Smooth muscle cell of the brain vasculature (primary cell): ENCODE results near the gene PLCD1.
"Not testable (repeated sequence)": the region's sequence is repeated elsewhere in the genome, so short reads cannot be mapped to it uniquely, and the experiment has no call there.

ENCODE experiments used
- DNase-seq: peaks from one replicate; pipeline ENCODE4 v3.0.0-alpha.2; 2012; ENCODE audit warnings: low read depth, low spot score

The PLCD1 gene

DNA sequence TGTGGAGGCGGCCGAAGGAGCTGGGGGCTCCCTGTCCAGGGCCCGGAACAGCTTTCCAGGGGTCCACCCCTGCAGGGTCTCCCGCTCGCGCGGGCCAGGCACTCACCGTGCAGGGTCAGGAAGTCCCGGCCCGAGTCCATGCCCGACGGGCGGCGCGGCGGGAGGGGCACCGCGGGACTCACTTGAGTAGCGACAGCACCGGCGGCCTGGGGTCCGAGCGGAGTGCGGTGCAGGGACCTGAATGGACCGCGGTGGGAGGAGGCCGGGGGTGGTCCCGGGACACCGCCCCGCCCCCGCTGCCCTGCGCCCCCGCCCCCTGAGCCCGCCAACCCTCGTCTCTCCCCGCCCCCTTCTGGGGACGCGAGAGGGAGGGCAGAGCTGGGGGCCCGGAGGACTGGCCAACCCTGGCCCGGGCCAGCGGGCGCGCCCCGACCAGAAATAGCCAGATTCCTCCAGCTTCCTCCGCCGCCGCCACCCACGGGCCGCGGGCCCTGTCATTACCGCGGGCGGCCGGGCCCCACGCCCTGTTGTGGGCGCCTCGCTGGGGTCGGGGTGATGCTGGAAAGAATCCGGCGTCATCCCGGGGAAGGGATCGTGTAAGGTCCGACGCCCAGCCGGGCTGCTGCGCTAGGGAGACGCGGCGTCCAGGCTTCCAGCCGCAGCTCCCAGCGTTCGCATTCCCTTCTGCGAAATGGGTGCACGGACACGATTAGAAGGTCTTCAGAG, at the start of gene PLCD1:
Gene PLCD1 (minus strand): TSS at position 243 of the 726 bp plus-strand sequence. CDS start 103 bp downstream, at position 140.
- DNase-seq: no peak

DNA sequence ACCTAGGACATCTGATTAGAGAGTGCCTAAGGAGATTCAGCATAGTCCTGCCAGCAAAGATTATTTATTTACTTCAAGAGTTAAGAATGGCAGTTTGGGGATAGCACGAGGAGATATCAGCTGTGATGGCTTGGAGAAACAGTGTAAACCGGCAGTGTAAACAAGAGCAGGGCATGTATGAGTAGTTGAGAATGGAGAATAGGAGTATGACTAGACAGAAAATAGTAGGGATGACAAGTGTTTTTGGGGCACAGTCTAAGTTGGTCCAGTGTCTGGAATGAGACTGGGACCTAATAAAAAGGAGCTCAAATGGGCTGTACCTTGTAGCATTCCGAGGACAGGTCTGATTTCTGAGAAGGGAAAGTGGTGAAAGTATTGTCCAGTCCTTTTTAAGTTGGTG, 47.6 kb upstream of the PLCD1 start:
- DNase-seq: not testable (repeated sequence)

DNA sequence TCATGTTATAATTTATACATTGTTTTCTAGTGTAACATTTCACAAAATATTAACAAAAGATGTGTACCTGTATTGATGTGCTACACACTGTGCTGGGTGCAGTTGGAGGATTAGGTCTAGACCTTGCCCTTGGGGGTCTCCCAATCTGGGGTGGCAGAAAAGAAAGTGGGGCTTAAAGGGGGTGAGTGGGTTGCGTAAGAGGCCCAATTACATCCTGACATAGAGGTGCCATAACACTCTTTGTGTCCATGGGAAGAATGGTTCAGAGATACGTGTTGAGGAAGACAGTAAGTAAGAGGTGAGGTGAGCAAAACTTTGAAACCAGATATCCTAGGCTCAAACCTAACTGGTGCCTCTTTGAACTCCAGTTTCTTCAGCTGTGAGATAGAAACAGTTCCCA, 40.6 kb upstream of the PLCD1 start:
- DNase-seq: no peak

DNA sequence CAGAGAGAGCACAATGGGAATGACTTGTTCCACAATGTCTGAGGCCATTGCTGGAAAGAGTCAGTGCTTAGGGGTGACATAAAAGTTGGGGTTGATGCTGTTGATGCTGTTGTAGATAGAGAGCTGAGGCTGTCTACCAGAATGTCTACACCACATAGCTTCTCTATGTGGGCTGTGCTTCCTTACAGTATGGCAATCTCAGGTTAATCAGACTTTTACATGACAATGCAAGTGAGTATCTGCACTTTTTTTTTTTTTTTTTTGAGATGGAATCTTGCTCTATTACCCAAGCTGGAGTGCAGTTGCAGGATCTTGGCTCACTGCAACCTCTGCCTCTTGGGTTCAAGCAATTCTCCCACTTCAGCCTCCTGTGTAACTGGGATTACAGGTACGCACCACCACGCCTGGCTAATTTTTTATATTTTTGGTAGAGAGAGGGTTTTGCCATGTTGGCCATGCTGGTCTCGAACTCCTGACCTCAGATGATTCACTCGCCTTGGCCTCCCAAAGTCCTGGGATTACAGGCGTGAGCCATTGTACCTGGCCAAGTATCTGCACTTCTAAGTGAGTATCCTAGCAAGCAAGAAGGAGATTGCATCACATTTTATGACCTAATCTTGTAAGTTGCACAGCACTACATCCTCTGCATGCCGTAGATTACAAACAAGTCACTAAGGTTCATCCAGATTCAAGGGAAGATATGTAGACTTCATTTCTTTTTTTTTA, 38.2 kb upstream of the PLCD1 start:
- DNase-seq: no peak

DNA sequence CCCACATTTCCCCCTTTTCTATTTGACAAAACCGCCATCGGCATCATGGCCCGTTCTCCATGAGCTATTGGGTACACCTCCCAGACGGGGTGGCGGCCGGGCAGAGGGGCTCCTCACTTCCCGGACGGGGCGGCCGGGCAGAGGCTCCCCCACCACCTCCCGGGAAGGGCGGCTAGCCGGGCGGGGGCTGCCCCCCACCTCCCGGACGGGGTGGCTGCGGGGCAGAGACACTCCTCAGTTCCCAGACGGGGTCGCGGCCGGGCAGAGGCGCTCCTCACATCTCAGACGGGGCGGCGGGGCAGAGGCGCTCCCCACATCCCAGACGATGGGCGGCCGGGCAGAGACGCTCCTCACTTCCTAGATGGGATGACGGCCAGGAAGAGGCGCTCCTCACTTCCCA, 35.0 kb upstream of the PLCD1 start:
- not testable (repeated sequence) for DNase-seq

DNA sequence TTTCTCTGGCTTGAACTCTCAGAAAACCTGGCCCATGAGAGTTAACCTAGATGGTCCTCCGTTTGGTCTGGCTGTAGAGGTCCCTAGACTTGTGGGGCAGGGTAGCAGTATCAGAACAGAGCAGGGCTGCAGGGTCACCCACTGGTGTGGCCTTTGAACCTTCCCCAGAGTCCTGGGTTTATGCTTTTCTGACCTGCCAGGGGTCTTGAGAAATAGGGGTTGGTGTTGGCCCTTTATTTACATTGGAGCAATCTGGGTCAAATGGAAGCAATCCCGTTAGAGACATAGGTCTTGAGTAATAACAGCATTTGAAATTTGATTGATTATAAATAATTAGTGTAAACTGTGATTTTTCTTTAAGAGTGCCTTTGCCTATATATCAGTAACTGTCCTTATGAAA, 33.4 kb upstream of the PLCD1 start:
- DNase-seq: no peak

DNA sequence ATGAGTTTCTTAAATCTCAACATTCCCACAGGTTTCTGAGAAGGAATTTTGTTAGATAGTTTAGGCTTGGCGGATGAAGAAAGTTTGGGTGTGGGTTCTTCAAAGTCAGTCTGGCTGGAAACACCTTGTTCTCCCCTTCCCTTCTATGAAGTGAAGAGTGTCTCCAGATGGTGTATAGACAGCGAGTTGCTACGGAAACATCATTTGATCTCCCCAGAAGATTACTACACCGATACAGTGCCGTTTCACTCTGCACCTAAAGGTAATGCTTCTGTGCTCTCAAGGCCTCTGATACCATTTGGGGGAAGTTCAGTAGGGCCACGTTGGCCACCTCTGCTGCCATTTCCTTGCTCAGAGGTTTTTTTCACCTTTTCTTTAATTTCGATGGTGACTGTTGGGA, 30.1 kb upstream of the PLCD1 start:
- DNase-seq: no peak

DNA sequence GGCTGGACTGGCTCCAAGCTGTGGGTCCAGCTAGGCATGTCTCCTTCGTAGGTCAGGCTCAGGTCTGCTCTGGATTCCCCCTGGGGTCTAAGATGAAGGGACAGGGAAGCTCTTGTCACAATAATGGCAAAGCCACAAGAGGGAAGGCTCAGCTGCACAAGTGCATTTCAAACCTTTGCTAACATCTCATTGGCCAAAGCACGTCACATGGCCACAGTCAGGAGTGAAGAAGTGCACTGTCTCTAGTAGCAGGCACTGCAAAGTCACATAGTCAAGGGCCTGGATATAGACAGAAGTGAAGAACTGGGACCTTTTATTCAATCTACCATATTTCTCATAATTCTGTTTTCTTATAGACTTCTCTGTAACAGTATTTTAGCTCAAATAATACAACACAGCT, 29.7 kb upstream of the PLCD1 start:
- no peak for DNase-seq

DNA sequence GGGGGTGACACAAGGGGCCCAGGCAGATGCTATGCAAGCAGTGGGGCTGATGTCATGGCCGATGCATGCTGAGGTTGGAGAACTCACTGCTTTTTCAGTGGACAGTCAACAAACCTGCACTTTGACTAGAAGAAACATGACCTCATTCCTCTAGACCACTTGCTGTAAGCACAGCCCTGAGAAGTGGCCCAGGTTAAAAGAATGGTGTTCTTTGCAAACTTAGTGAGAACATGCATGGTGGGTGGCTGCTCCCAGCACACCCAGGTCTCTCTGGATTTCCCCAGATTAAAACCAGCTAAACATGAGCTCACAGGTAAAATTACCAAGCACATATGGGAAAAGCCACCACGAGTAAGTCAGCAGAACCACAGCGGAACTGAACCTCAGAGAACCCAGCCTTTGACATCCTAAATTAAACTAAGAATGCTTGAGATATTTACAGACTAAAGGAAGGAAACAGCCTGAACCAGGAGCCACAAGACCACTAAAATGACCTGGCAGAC, 25.1 kb upstream of the PLCD1 start:
- DNase-seq: no peak

DNA sequence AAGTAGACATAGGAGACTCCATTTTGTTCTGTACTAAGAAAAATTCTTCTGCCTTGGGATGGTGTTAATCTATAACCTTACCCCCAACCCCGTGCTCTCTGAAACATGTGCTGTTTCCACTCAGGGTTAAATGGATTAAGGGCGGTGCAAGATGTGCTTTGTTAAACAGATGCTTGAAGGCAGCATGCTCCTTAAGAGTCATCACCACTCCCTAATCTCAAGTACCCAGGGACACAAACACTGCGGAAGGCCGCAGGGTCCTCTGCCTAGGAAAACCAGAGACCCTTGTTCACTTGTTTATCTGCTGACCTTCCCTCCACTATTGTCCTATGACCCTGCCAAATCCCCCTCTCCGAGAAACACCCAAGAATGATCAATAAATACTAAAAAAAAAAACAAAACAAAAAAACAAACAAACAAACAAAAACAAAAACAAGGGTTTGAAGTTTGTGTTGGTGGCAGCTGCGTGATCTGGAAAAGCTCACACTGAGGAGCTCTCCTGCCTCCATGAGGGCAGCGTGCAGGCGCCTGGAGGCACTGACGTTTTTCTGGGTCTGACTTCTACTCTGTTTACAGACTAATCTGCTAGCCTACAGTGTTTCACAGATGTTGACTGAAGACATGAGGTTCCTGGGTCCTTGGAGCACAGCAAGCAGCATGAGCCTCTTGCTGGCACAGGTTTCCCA, 24.5 kb upstream of the PLCD1 start:
- not testable (repeated sequence) for DNase-seq

DNA sequence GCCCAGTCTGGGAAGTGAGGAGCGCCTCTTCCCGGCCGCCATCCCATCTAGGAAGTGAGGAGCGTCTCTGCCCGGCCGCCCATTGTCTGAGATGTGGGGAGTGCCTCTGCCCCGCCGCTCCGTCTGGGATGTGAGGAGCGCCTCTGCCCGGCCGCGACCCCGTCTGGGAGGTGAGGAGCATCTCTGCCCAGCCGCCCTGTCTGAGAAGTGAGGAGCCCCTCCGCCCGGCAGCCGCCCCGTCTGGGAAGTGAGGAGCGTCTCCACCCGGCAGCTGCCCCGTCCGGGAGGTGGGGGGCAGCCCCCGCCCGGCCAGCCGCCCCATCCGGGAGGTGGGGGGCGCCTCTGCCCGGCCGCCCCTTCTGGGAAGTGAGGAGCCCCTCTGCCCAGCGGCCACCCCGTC, 23.8 kb upstream of the PLCD1 start:
- DNase-seq: not testable (repeated sequence)

DNA sequence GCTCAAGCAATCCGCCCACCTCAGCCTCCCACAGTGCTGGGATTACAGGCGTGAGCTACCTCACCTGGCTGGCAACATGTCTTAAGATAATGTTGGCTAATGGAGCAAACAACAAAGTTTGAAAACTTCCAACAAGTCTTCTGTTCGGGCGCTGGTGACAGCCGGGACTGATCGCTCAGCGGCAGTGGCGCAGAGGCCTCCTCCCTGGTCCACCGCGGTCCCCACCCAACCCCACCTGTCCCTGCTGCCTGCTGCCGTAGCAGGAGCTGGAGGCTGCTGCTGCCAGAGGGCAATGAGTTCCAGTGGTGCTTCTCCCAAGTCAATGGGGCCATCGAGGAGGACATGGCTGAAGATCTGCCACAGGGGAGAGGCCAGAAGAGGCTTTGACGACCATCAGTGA, 21.7 kb upstream of the PLCD1 start:
- DNase-seq: no peak

DNA sequence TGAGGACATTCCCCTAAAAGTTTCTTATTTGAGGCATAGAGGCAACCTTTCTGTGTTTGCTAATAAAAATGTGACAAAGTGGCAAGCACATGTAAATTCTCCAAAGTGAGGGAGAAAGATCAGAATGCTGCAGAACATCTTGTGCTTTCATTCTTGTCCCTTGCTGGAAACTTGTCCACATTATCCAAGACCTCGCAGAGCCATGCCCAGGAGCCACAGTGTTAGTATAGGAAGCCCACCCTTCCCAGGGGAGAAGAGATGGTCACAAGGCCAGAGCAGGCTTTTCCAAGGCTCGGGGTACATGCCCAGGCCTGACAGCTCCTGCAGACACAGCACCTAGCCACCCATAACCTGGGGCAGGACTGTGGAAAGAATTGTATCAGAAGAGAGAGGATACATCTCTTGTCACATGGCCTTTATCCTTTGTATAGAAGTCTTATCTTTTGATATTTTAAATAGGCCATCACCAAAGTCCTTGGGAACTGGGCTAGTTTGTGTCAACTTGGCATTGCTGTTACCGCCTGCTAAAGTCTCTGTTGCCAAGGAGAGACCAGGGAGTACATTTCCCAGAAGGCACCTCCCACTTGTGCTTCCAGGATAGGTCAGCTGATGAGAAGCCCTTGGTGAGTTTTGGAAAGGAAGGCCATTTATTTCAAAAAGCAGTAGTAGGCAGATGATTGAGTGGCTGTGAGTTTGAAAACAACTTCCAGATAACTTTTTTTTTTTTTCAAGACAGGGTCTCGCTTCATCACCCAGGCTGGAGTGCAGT, 20.1 kb upstream of the PLCD1 start:
- DNase-seq: no peak

DNA sequence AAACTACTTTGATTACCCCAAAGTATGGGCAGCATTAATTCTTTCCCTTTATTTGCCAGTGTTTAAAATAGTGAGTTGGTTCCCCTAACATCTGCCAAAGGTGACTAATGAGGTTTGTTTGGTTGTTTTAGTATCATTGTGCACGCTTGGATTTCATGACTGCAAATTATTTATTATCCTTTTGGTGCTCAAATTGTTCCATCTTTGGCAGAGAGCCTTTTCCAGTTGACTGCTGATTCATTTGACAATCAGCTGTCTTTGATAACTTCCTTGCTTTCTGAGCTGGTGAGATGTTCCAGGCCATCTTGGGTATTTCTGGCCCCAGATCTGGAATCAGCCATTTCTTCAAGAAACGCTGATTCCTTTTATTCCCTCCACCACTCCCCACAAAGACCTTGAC, 18.5 kb upstream of the PLCD1 start:
- no peak for DNase-seq

DNA sequence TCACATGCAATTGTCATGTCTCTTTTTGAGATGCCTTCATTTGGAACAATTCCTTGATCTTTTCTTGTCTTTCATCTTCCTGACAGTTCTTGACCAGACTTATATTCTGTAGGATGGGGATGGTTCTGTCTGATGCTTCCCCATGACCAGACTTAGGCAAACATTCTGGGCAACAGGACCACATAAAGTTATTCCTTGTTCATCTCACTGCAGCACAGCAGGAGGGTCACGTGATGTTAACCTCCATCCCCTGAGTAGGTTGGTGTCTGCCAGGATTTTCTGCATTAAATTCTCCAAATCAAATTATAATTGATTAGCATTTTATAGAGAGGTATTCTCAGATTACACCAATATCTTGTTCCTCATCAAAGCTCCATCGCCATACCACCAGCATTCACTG, 17.4 kb upstream of the PLCD1 start:
- DNase-seq: no peak

DNA sequence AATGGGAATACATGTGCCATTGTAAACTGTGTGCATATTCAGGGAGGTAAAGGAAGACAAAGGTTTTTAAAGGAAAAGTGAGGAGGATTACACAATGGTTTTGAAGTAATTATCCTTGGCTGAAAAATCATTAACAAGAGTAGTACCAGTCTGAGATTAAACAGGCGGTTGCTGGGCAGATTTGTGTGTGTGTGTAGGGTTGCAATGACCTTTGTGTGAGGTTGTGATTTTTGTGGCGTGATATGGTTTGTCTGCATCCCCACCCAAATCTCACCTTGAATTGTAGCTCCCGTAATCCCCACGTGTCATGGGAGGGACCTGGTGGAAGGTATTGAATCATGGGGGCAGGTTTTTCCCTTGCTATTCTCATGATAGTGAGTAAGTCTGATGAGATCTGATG, 16.6 kb upstream of the PLCD1 start:
- DNase-seq: no peak

DNA sequence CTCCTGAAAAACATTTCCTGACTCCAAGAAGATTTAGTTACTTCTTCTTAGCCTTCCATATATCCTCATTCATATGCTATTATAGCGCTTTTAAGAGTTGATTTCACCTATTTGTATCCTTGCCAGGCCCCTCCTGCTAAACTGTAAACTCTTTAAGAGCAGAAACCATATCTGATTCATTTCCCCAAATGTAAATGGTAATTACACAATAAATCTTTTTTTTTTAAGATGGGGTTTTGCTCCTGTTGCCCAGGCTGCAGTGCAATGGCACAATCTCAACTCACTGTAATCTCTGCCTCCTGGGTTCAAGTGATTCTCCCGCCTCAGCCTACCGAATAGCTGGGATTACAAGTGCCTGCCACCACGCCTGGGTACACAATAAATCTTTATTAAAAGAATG, 14.0 kb upstream of the PLCD1 start:
- DNase-seq: no peak

DNA sequence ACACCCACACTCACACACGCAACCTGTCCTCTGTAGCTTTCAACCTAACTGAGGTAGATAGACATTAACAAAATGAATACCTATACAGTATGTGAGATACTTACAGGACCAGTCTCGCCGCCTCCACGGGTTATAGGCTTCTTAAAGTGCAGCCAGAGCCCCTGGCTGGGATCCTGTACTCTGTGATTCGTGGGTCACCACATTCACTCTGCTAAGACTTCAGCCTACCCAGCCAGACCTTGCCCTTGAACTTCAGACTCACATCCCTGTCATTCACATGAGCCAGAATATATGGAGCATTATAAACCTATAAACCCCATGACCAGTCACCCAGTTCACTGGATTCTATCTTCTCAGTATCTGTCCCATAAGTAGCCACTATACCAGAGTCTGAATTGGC, 11.0 kb upstream of the PLCD1 start:
- no peak for DNase-seq

DNA sequence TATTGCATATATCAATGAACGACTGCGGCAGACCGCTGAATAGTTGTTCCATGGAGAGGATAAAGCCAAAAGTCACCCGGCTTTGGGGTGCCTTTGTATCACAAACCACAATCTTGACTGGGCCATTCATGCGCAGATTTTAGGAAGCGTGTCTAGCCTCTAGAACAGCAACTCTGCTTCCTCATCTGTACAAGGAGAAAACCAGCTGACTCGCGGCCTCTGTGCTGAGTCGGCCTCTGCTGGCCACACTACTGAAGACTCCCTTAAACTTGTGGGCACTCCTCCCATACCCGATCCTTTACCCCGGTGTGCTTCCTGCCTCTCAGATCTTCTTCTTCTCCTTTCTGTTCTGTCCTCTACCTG, 10.4 kb upstream of the PLCD1 start:
- no peak for DNase-seq

DNA sequence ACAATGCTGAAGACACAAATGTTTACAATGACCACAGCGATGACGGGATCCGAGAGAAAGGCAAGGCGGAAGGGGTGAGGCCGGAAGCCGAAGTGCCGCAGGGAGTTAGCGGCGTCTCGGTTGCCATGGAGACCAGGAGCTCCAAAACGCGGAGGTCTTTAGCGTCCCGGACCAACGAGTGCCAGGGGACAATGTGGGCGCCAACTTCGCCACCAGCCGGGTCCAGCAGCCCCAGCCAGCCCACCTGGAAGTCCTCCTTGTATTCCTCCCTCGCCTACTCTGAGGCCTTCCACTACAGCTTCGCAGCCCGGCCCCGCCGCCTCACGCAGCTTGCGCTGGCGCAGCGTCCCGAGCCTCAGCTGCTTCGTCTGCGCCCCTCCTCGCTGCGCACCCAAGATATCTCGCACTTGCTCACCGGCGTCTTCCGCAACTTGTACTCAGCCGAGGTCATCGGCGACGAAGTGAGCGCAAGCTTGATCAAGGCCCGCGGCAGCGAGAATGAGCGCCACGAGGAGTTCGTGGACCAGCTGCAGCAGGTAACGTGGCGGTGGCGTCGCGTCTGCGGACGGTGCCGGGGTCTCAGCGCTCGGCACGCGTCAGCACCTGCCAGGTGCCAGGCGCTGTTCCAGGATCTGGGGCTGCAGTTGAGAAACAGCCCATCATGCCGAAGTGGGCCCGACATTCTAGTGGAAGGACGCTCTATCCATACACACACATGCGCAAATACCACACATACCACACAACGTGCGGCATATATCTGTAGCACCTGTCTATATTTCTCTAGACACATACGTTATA, 9.9 kb upstream of the PLCD1 start, which contains the start of gene DLEC1:
Gene DLEC1 (plus strand): TSS at position 108 of the 798 bp plus-strand sequence. CDS start 18 bp downstream, at position 126.
- no peak for DNase-seq

DNA sequence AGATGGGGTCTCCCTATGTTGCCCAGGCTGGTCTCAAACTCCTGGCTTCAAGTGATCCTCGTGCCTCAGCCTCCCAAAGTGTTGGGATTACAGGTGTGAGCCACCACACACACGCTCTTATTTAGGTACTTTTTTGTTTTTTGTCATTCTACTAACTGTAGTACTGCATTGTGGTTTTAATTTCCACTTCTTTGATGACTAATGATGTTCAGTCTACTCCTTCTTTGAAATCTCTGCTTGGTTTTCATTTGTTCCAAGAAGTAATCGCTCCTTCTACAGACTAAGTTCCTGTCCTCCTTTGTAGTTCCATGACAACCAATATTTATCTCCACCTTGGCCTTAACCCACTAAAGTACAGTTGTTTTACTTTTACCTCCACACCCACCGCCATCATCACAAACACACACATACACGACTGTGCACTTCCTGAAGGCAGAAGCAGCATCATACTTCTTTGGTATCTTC, 9.0 kb upstream of the PLCD1 start:
- no peak for DNase-seq
